GM19240 (cell line): ENCODE data around the gene KIF6.
"Not testable (repeated sequence)": the region's sequence is repeated elsewhere in the genome, so short reads cannot be mapped to it uniquely, and the experiment has no call there.

Experiments
- DNase-seq: peaks from one replicate; pipeline ENCODE4 v3.0.0; 2011; ENCODE audit warnings: low spot score; ENCODE audit not compliant: insufficient read length

Gene KIF6

DNA sequence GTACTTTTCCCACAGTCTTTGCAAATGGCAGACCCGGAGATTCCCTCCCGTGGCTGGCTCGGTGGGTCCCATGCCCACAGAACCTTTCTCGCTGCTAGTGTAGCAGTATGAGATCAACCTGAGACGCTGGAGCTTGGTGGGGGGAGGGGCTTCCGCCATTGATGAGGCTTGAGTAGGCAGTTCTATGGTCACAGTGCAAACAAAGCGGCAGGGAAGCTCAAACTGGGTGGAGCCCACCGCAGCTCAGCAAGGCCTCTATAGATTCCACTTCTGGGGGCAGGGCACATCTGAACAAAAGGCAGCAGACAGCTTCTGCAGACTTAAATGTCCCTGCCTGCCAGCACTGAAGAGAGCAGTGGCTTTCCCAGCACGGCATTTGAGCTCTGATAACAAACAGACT, 216.7 kb downstream of the KIF6 start:
- no peak for DNase-seq

DNA sequence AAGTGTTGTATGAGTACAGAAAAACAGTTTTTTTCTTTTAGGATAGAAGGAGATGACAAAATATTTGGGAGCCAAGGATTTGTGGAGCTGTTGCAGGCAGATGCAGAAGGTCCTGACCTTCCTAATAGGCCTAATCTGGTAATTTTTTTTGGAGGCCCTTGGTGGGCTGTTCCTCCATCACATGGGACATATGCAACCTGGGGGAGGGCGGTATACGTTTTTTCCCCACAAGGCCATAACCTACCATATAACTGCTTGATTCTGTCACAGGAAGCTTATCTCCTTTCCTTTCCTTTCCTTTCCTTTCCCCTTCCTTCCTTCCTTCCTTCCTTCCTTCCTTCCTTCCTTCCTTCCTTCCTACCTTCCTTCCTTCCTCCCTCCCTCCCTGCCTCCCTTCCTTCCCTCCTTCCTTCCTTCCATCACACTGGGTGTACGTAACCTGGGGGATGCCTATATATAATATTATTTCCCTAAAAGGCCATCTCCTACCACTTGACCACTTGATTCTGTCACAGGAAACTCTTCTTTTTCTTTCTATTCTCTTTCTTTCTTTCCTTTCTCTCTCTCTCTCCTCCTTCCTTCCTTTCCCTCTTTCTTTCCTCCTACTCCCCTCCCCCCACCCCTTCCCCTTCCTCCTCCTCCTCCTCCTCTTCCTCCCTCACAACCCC, 217.7 kb downstream of the KIF6 start:
- no peak for DNase-seq

DNA sequence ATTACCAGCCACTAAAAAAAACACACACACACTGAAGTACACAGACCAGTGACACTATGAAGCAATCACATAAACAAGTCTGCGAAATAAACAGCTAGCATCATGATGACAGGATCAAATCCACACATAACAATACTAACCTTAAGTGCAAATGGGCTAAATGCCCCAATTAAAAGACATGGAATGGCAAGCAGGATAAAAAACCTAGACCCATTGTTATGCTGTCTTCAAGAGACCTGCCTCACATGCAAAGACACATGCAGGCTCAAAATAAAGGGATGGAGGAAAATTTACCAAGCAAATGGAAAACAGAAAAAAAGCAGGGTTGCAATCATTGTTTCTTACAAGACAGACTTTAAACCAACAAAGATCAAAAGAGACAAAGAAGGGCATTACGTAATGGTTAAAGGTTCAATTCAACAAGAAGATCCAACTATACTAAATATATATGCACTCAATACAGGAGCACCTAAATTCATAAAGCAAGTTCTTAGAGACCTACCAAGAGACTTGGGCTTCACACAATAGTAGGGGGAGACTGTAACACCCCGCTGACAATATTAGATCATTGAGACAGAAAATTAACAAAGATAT, 222.7 kb downstream of the KIF6 start:
- not testable (repeated sequence) for DNase-seq

DNA sequence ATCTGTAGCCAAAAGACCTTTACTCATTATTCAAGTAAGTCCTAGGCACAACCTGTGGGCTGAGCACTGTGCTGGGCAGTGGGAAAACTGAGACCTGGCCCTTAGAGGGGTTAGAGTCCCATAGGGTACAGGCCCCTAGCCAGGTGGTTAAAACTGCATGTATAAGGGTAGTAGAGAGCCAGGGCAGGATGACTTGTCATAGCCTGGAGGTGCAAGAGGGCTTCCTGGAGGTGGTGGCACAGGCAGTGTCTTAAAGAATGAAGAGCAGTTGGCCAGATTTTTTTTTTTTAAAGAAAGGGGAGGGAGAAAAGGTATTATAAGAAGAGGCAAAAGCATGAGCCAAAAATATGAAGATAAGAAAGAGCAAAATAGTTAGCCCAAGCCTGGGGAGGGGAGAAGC, 226.2 kb downstream of the KIF6 start:
- no peak for DNase-seq

DNA sequence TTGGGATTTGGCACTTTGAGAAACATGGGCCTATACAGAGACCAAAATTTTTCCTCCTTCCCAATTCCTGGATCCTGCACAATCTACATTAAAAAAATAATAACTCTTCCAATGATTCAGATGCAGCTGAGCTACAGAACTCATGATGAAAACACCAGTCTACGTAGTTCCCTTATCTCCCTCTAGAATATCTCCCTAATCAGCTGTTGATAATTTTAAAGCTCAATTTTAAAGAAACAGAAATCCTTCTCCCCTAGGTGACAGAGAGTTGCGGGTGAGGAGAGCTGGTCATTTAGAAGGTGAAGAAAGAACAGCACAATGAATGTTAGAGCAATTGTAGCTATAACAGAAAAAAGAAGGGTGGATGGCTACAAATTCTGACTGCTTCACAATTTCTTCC, 227.1 kb downstream of the KIF6 start:
- no peak for DNase-seq

DNA sequence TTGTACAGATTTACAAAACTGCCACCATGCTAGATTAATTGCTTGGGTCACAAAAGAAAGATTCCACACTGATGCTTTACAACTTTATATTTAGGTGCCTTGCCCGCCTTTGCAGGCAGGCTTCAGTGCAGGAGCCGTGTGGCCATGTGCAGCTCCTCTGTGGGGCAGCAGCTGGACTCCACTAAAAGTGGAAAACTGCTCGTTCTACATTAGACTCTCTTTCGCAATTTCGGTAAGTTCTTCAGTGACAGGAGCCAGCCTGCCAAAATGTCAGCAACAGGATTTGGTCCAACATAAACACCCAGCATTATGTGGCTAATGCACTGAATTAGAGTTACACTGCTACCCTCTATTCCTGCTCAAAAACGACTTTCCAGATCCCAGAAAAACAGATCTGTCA, 228.3 kb downstream of the KIF6 start:
- DNase-seq: no peak

DNA sequence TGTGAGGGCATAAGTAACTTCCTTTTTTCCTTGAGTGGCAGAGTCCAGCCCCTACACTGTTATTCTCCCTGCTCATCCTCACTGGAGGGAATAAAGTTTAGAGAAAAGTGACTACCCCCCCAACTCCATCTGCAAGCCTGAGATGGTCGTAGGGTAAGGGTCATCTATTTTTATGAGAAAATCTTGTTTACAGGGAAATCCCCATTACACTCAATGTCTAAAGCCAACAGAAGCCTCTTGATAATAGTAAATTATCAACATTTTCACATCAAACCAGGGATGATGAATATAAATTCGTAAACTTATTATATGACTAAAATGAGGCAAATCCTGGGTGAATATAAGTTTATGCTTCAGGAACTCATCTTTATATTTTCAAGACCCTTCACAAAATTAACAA, 228.8 kb downstream of the KIF6 start:
- no peak for DNase-seq

DNA sequence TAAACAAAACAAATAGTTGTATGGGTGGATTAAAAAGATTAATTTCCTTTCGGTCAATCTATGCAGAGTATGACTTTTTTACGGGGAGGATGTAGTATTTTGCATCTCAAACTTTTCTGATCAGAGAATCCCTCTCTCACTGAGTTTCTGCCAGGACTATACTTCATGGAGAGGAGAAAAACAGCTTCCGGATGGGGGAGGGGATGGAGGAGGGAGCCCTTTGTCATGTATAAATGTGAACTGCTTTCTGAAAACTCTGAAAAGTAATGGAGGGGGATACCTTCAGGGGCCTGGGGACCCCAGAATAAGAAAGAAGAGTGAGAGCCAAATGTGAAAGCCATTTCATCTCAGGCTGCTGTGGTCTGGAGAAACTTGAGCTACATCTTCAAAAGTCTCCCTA, 229.6 kb downstream of the KIF6 start:
- no peak for DNase-seq

DNA sequence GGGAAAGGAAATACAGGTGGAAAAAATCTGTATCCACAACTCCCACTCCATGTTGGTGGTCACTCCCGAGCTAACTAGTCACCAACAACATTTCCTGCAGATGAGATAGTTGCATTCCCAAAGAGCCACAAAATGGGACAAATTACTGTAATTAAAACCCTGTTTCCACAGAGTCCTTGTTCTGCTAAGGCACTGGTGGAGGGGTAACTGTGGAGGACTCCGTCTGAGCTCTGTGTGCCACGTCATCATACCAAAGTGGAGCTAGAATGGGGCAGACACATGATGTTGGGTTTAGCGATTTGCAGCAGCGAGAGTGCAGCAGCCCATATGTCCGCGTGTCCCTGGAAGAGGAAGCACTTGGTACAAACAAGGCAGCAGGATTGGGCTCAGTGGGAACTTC, 230.2 kb downstream of the KIF6 start:
- no peak for DNase-seq

DNA sequence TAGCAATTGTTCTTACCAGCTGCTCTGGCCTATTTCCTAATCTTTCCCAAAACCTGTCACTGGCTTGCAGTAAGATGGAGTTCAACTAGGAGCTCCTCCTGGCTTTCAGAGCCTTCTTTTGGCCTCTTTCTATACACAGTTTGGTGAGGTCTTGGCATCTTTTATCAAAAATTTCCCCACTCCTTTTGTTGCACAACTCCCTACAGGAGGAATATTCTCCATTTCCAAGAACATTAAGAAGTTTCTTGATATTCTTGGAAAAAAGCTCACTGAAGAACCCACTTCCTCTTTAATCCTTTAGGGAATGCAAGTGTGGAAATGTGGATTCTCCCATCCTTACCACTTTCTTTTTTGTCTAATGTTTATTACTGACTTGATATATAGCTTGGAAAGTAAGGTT, 231.4 kb downstream of the KIF6 start:
- DNase-seq: no peak

DNA sequence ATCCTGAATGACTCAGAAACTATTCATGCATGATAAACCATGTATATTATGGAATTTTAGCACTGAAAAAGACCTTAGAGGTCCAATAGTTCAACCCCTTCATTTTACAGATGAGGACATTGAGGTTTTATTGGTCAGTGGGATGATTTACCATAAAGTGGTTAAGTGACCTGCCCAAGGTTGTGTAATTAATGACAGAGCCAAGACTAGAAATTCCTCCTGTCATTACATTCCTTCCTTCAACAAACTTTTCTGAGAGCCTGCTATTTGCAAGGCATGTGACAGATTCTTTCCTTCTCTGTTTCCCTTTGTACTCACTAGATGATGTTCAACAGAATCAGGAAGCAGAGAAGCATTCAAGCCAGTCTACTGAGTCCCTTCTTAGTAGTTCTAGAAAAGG, 232.0 kb downstream of the KIF6 start:
- no peak for DNase-seq

DNA sequence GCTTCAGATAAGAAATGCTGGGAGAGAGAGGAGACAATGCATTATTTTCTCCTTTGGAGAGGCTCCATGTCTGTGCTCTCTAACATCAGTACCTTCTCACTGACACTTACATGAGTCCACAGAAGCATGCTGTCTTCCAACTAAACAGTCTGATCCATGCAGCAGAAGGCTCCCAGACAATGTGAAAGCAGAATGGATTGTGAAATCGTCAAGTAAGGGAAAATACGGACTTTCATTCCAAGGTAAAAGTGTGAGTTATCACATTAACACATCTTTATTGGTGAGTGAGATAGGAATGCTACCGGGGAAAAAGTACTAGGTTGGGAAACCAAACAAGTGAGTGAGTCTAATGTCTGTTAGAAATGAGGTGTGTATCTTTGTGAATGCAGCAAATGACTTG, 235.1 kb downstream of the KIF6 start:
- no peak for DNase-seq

DNA sequence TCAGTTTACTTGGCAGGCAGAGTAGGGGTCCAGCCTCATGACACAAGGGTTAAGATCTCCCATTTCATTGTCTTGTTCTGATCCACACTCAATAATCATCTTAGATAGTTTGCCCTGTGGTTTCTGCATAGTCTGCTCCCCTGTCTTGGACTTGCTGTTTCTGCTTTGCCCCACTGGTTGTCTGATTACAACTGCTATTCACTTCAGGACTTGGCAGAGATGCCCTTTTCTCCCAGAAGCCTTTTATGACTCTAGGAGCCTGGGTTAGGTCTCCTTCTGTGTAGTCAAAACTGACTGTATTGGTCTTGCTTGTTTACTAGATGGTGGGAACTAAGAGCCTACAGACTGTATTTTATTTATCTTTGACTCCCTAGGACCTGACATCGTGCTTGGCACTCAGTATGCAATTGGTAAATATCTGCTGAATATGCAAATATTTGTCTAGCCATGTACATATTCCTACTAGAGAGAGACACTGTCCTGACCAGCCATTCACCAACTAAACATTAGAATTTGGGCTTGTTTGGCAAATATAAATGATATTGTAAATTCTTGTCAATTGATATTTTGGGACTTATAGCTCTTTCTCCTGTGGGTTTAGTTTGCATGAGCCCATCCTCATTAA, 236.8 kb downstream of the KIF6 start:
- DNase-seq: no peak

DNA sequence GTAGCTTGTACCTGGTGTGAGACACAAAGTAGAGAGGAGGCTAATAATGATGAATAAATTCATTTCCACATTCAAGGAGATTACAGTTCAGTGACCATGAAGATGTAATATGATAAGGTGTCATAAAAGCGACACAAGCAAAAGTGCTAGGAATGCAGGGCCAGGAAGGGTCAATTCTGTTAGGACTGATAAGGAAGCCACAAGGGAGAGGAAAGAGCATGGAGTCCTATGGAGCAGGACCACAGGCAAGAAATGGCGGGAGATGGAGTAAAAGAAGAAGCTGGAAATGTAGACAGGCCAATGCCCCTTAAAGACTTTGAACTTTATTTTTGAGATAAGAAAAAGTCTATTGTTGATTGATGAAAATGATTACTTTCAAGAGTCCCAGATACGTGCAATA, 240.9 kb downstream of the KIF6 start:
- DNase-seq: no peak

DNA sequence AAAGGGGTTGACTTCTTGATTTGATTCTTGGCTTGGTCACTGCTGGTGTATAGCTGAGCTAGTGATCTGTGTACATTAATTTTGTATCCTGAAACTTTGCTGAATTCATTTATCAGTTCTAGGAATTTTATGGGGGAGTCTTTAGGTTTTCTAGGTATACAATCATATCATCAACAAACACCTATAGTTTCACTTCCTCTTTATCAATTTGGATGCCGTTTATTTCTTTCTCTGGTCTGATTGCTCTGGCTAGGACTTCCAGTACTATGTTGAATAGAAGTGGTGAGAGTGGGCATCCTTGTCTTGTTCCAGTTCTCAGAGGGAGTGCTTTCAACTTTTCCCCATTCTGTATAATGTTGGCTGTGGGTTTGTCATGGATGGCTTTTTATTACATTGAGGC, 245.4 kb downstream of the KIF6 start:
- DNase-seq: not testable (repeated sequence)

DNA sequence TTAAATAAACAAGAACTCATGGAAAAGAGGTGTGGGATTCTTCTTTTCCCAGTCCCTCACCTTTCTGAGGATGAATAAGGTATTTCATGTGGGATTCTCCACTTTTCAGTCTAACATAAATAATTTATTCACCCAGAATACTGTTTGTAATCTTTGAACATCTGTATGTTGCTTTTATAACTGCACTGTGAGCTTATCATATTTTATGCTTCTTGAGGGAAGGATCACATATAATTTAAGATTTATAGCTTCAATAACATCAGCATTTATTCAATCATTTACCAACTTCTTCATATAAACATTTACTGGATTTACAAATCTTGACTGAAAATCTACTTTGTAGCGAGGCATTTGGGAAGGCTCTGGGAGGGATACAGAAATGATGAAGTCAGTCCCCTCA, 248.5 kb downstream of the KIF6 start:
- no peak for DNase-seq

DNA sequence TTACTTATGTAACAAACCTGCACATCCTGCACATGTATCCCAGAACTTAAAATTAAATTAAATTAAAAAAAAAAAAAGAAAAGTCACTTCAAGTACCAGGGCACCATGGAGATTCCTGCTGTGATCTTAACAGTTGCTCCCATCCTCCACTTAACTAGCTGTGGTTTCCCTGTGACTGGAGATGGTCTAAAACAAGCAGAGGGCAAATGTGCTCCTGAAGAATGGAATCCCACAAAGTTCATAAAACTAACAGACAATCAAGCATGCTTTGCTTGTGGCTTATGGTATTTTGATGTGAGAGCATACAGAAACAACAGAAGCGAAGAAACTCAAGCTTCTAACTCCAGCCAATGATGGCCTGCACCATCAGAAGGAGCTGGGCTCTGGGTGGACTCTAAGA, 249.1 kb downstream of the KIF6 start:
- DNase-seq: no peak

DNA sequence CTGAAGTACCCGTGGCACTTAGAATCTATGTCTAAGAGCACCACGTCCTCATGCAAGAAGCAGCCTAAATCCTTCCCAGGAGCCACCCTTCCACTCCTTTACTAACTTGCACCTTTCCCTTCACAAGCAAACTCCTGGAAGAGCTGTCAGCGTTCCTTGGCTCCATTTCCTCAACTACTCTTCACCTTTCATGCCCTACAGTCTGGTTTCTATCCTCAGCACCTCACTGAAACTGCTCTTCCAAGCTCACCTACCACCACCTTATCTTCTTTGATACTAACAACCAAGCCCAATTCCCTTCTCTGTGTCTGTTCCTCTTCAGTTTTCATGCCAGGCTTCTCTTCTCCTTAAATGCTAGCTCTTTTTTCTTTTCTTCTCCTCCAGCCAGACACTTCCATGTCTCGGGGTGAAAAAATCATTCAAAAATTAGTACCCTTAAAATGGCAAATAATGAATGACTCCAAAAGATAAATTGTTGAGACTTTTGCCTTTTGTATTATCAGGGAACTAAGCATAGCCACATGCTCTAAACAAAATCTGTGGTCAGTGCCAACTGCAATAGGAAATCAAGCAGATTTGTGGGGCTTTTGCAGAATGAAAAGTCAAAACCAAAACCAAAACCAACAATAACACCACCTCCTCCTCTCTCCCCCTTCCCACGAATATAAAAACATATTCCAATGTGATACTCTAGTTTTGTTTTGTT, 253.1 kb downstream of the KIF6 start:
- no peak for DNase-seq

DNA sequence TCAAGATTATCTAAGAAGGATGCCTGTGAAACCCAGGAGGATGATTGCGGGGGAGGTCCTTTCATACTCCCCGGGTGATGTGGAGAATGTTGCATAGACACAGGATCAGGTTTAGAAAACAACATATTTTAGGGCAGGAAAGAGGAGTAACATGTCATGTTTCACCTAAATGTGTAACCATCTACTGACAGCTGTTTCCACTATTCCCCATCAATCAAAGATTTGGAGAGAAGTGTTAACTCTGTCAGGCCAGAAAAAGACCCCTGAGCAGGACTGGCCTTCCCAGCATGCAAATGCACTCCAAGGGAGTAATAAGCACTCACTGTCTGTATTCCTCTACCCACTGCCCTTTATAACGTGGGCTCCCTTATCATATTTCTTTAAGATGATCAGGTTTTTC, 254.7 kb downstream of the KIF6 start:
- no peak for DNase-seq

DNA sequence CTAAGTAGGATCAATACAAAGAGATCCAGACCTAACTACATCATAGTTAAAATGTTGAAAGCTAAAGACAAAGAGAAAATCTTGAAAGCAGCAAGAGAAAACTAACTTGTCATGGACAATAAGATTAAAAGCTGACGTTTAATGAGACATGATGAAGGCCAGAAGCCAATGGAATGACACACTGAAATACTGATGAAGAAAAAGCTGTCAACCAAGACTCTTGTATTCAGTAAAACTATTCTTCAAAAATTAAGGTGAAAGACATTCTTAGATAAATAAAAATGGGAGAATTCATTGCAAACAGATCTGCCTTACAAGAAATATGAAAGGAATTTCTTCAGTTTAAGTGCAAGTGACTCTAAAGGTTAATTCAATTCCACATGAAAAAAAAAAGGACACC, 256.8 kb downstream of the KIF6 start:
- no peak for DNase-seq

DNA sequence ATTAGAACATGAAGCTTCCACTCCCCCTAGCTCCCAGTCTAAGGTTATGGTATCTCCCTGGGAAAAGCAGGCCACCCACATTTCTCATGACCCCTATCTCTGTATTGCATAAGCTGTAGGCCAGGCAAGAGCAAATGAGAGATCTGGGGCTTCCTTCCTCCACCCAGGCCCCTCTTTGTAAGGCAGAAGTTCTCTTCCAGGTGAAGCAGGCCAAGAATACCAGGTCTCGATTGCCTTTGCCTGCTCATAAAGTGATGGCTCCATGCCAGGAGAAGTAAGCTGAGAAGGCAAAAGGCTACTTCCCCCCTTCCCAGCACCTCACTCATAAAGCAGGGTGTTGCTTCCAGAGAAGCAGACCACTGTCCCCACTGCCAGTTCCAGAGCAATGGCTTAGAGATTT, 258.6 kb downstream of the KIF6 start:
- DNase-seq: no peak

DNA sequence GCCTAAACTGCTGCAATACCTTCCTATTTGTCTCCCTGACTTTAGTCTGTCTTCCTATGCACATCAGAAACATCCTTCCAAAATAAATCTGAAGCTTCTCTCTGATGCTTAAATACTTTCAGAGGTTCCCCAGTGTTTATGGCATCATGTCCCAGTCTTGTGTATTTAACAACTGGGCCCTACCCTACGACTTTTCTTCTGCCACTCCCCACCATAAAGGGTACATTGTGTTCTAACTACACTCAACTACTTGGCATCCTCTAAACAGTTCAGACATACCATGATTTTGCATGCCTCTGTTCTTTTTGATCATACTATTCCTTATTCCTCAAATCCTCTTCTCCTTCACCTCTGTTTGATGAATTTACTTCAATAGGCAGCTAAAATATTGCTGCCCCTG, 259.7 kb downstream of the KIF6 start:
- DNase-seq: no peak

DNA sequence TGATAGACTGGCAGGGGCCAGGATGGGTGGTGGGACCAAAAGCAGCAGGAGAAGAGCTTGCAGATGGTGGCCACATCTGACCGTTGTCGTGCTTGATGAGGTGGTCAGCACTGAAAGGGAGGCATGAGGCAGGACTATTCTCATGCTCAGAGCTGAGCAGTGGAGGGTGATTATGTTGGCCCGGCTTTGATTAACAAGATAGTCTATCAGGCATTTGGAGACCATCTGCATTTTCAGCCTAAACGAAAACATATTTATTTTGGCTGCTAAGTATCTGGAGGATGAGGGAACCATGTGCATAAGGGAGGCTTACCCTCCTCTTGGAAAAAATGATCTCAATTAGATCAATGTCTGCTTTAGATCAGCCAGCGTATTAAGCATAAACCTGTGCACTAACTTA, 261.1 kb downstream of the KIF6 start:
- DNase-seq: no peak
